GM20000 (cell line): ENCODE measurements around the gene CCNB1.
A peak's percentile ranks its signal among the peaks of the same experiment; 100 is the strongest.
"Not testable (repeated sequence)": the region's sequence is repeated elsewhere in the genome, so short reads cannot be mapped to it uniquely, and the experiment has no call there.

ENCODE experiments used
- DNase-seq: peaks from one replicate; pipeline ENCODE4 v3.0.0; 2012; ENCODE audit warnings: low spot score
- CTCF ChIP-seq: IDR thresholded peaks from 2 replicates; pipeline ENCODE4 v1.5.1; 2012; ENCODE audit warnings: mild to moderate bottlenecking, control low read depth; ENCODE audit errors: extremely low read depth, missing control alignments

The CCNB1 gene

GRCh38 chr5:69166686-69167492 lies at the start of gene CCNB1:
Gene CCNB1 (plus strand): TSS chr5:69167150. CDS start chr5:69167263, 113 bp downstream.
- DNase-seq: peak; percentile 97

GRCh38 chr5:69129413-69129812 lies 37.5 kb upstream of the CCNB1 start:
- DNase-seq: no peak
- TF ChIP-seq CTCF: no peak

More at GRCh38 chr5:69166686-69167492, at the start of gene CCNB1:
- no peak for TF ChIP-seq CTCF

- no peak for TF ChIP-seq CTCF
- DNase-seq: no peak
These were observed 36.7 kb upstream of the CCNB1 start for GRCh38 chr5:69130241-69130640.

GRCh38 chr5:69131304-69131703 lies 35.6 kb upstream of the CCNB1 start:
- TF ChIP-seq CTCF: no peak
- DNase-seq: no peak

GRCh38 chr5:69134126-69134525 lies 32.8 kb upstream of the CCNB1 start:
- no peak for TF ChIP-seq CTCF
- no peak for DNase-seq

- peak; percentile 54 for DNase-seq
- no peak for TF ChIP-seq CTCF
These were observed 30.7 kb upstream of the CCNB1 start for GRCh38 chr5:69136293-69136692.

GRCh38 chr5:69137208-69137607 lies 29.7 kb upstream of the CCNB1 start:
- DNase-seq: not testable (repeated sequence)

GRCh38 chr5:69137807-69138206 lies 29.1 kb upstream of the CCNB1 start:
- no peak for TF ChIP-seq CTCF
- DNase-seq: no peak
